ENCODE data around the gene RBMXL2. TPM values are rescaled to one million over a fixed set of nuclear protein-coding genes. Genes with fewer than 3 reads are reported as not detected.

Gene RBMXL2
- total RNA-seq, 2 donors from 2014 or later, result 12.0 TPM; not detected in 1

- Histone ChIP-seq H3K4me1 (replicated peaks) (no peaks in the 10 kb centered on the region), H3K9me3 (no peaks in the 10 kb centered on the region), H3K27me3 (replicated peaks; ENCODE audit: insufficient read depth) (no peaks in the 10 kb centered on the region), H3K36me3 (no peaks in the 10 kb centered on the region), H3K4me3 (no peak overlapping the region), H3K27ac (no peak overlapping the region)
- no peak for DNase-seq (ENCODE audit: low spot score)
- intact Hi-C loops (cut with DNase I), result no loop called here
- WGBS, result 46% methylated on average over 2 of the region's 2 CpGs
- TF ChIP-seq, protein P1, sequence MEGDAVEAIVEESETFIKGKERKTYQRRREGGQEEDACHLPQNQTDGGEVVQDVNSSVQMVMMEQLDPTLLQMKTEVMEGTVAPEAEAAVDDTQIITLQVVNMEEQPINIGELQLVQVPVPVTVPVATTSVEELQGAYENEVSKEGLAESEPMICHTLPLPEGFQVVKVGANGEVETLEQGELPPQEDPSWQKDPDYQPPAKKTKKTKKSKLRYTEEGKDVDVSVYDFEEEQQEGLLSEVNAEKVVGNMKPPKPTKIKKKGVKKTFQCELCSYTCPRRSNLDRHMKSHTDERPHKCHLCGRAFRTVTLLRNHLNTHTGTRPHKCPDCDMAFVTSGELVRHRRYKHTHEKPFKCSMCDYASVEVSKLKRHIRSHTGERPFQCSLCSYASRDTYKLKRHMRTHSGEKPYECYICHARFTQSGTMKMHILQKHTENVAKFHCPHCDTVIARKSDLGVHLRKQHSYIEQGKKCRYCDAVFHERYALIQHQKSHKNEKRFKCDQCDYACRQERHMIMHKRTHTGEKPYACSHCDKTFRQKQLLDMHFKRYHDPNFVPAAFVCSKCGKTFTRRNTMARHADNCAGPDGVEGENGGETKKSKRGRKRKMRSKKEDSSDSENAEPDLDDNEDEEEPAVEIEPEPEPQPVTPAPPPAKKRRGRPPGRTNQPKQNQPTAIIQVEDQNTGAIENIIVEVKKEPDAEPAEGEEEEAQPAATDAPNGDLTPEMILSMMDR (IDR thresholded peaks at IDR 0.05), result no peak
- TF ChIP-seq POLR2A (IDR thresholded peaks at IDR 0.05), result no peak
- TF ChIP-seq POLR2AphosphoS5 (IDR thresholded peaks at IDR 0.05), result no peak
These were observed 31.2 kb upstream of the RBMXL2 start for GRCh38 chr11:7057641-7058040.

DNA sequence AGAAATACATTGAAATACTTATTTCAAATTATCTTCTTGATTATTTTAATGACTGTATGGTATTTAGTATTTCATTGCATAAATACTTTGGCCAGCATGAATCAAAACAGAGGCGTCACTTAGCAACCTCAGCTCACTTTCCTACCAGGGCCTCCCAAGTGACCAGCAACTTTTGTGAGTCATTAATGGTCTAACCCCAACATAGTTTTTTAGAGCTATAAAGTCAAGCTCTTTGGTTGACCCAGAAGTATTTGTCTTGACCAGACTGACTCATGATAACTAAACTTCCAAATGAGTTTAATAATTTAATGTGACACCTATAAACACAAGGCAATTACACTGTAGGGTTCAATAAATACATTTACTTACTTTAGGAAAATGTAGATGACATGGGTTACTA, 27.9 kb upstream of the RBMXL2 start:
- H3K36me3 ChIP-seq, result no peaks in the 10 kb centered on the region
- intact Hi-C loops (cut with DNase I), result no loop called here
- H3K27me3 ChIP-seq (replicated peaks; ENCODE audit: insufficient read depth), result no peaks in the 10 kb centered on the region
- H3K27ac ChIP-seq, result no peak overlapping the region
- DNase-seq (ENCODE audit: low spot score), result no peak
- 66% methylated on average over 1 of the region's 1 CpG for WGBS
- H3K4me1 ChIP-seq (replicated peaks), result no peaks in the 10 kb centered on the region
- H3K4me3 ChIP-seq, result no peak overlapping the region
- TF ChIP-seq POLR2AphosphoS5 (IDR thresholded peaks at IDR 0.05) (no peak), POLR2A (IDR thresholded peaks at IDR 0.05) (no peak)
- TF ChIP-seq, protein P1 (IDR thresholded peaks at IDR 0.05), result no peak
- H3K9me3 ChIP-seq, result no peaks in the 10 kb centered on the region

DNA sequence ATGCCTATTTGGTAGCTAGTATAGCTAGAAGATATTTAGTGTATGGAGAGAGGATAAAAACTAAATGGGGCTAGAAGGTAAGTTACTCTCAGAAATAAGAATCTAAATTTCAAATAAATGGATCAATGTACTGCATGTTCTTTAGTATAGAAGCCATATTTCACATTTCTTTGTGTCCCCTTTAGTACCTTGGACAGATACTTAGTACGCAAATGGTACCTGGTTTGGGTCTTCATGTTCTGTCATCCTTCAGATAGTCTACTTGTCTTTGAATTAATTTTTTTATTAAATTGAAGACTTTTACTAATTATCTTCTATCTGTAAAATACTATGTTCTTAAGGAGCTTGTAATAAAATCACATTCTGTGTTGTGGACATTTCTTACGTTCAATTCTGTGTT, 26.3 kb upstream of the RBMXL2 start:
- Histone ChIP-seq H3K27ac (no peak overlapping the region), H3K4me1 (replicated peaks) (no peaks in the 10 kb centered on the region), H3K27me3 (replicated peaks; ENCODE audit: insufficient read depth) (no peaks in the 10 kb centered on the region), H3K4me3 (no peak overlapping the region), H3K36me3 (no peaks in the 10 kb centered on the region), H3K9me3 (no peaks in the 10 kb centered on the region)
- no peak for DNase-seq (ENCODE audit: low spot score)
- WGBS, result 92% methylated on average over 2 of the region's 2 CpGs
- TF ChIP-seq, protein P1 (IDR thresholded peaks at IDR 0.05), result no peak
- TF ChIP-seq POLR2A (IDR thresholded peaks at IDR 0.05) (no peak), POLR2AphosphoS5 (IDR thresholded peaks at IDR 0.05) (no peak)
- intact Hi-C loops (cut with DNase I), result no loop called here

- WGBS, result 18% methylated on average over 4 of the region's 4 CpGs
- Histone ChIP-seq H3K27me3 (replicated peaks; ENCODE audit: insufficient read depth) (no peaks in the 10 kb centered on the region), H3K36me3 (no peaks in the 10 kb centered on the region), H3K9me3 (no peaks in the 10 kb centered on the region), H3K4me3 (no peak overlapping the region), H3K27ac (no peak overlapping the region), H3K4me1 (replicated peaks) (no peaks in the 10 kb centered on the region)
- intact Hi-C loops (cut with DNase I), result no loop called here
- DNase-seq (ENCODE audit: low spot score), result no peak
- no peak for TF ChIP-seq POLR2AphosphoS5 (IDR thresholded peaks at IDR 0.05)
- TF ChIP-seq, protein P1 (IDR thresholded peaks at IDR 0.05), result no peak
- no peak for TF ChIP-seq POLR2A (IDR thresholded peaks at IDR 0.05)
These were observed 16.3 kb upstream of the RBMXL2 start for GRCh38 chr11:7072401-7073028.

DNA sequence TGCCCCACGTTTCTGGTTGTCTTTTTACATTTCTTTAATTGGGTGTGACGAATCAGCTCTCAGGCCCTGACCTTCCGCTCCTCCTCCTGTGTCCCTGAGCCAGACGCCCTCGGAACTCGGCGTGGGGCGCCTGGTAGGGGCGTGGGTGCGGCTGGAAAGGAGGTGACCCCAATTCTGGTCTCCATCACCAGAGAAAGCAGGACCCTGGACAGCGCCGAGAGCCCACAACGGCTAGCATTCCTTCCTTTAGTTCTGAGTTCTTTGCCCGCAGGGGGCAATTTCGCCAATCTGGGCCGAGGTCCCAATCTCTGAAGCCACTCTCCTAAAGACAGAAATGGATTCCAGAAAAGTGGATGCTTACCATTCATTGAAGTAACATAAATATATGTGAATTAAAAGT, 11.7 kb upstream of the RBMXL2 start:
- Histone ChIP-seq H3K9me3 (no peaks in the 10 kb centered on the region), H3K27me3 (replicated peaks; ENCODE audit: insufficient read depth) (no peaks in the 10 kb centered on the region), H3K27ac (no peak overlapping the region), H3K36me3 (no peaks in the 10 kb centered on the region), H3K4me3 (no peak overlapping the region), H3K4me1 (replicated peaks) (no peaks in the 10 kb centered on the region)
- TF ChIP-seq, protein P1 (IDR thresholded peaks at IDR 0.05), result no peak
- no peak for TF ChIP-seq POLR2A (IDR thresholded peaks at IDR 0.05)
- TF ChIP-seq POLR2AphosphoS5 (IDR thresholded peaks at IDR 0.05), result no peak
- intact Hi-C loops (cut with DNase I), result no loop called here
- DNase-seq (ENCODE audit: low spot score), result no peak
- WGBS, result 72% methylated on average over 16 of the region's 16 CpGs

All from prostate gland (tissue), 2 donors.